Inferior parietal cortex (tissue), 1 donor: Measurements from ENCODE around the gene TESMIN.

Source experiments
- DNase-seq: peaks from one replicate; pipeline ENCODE4 v3.0.0-alpha.2; 2016; ENCODE audit errors: extremely low spot score

Gene TESMIN

GRCh38 chr11:68683121-68683520, 68.2 kb downstream of the TESMIN start:
- no peak for DNase-seq

GRCh38 chr11:68682531-68682961, 68.8 kb downstream of the TESMIN start:
- no peak for DNase-seq

- DNase-seq: no peak
Measured at GRCh38 chr11:68680541-68681231, 70.6 kb downstream of the TESMIN start.

- no peak for DNase-seq
Measured at GRCh38 chr11:68678031-68678441, 73.3 kb downstream of the TESMIN start.

GRCh38 chr11:68677432-68677831, 73.9 kb downstream of the TESMIN start:
- DNase-seq: no peak

GRCh38 chr11:68674461-68674860, 76.9 kb downstream of the TESMIN start:
- no peak for DNase-seq

- no peak for DNase-seq
Measured at GRCh38 chr11:68673991-68674390, 77.3 kb downstream of the TESMIN start.

- no peak for DNase-seq
Measured at GRCh38 chr11:68673306-68673945, 77.9 kb downstream of the TESMIN start.

- DNase-seq: no peak
Measured at GRCh38 chr11:68670208-68670992, 80.9 kb downstream of the TESMIN start.

GRCh38 chr11:68669301-68670090, 81.8 kb downstream of the TESMIN start:
- no peak for DNase-seq

- no peak for DNase-seq
Measured at GRCh38 chr11:68667511-68668500, 83.5 kb downstream of the TESMIN start.

- DNase-seq: no peak
Measured at GRCh38 chr11:68666849-68667248, 84.5 kb downstream of the TESMIN start.

GRCh38 chr11:68665436-68665835, 85.9 kb downstream of the TESMIN start:
- no peak for DNase-seq

- DNase-seq: no peak
Measured at GRCh38 chr11:68664906-68665305, 86.4 kb downstream of the TESMIN start.

- DNase-seq: no peak
Measured at GRCh38 chr11:68664141-68664540, 87.2 kb downstream of the TESMIN start.

- no peak for DNase-seq
Measured at GRCh38 chr11:68663482-68664010, 87.8 kb downstream of the TESMIN start.

GRCh38 chr11:68661697-68662603, 89.4 kb downstream of the TESMIN start:
- no peak for DNase-seq

GRCh38 chr11:68661014-68661413, 90.3 kb downstream of the TESMIN start:
- DNase-seq: no peak

- no peak for DNase-seq
Measured at GRCh38 chr11:68660066-68660810, 91.1 kb downstream of the TESMIN start.
